HEK293T (cell line): Measurements from ENCODE around the gene TMEM47.

Source experiments
- CTCF ChIA-PET: fragments of 350-600 bp; formaldehyde crosslinking; extraction: SDS; loops from one replicate; lab custom pipeline; 2021; ENCODE audit warnings: antibody characterized with exemption, inconsistent platforms; lab: Yijun Ruan, JAX
- POLR2A ChIA-PET: fragments of 350-600 bp; formaldehyde crosslinking; extraction: SDS; loops from one replicate; lab custom pipeline; 2020; ENCODE audit warnings: antibody characterized with exemption, inconsistent platforms; lab: Yijun Ruan, JAX
- DNase-seq: peaks from one replicate; pipeline ENCODE4 v3.0.0; 2012; ENCODE audit warnings: mixed read lengths; ENCODE audit errors: extremely low spot score
- ARNT ChIP-seq: fragments of 450-650 bp; IDR thresholded peaks from 2 replicates; pipeline ENCODE4 v1.6.1; 2017; ENCODE audit warnings: mild to moderate bottlenecking
- BHLHE40 ChIP-seq: fragments of 450-650 bp; IDR thresholded peaks from 2 replicates; pipeline ENCODE4 v1.6.1; 2016; ENCODE audit warnings: mild to moderate bottlenecking, moderate library complexity, borderline replicate concordance
- CTBP1 ChIP-seq: fragments of 450-650 bp; IDR thresholded peaks from 2 replicates; pipeline ENCODE4 v1.6.1; 2016; ENCODE audit warnings: borderline replicate concordance
- ELF4 ChIP-seq: fragments of 450-650 bp; IDR thresholded peaks from 2 replicates; pipeline ENCODE4 v1.6.1; 2017; ENCODE audit warnings: antibody characterized with exemption
- FOXA1 ChIP-seq: fragments of 450-650 bp; IDR thresholded peaks from 2 replicates; pipeline ENCODE4 v1.6.1; 2016; ENCODE audit warnings: mild to moderate bottlenecking
- FOXK2 ChIP-seq: fragments of 450-650 bp; IDR thresholded peaks from 2 replicates; pipeline ENCODE4 v1.6.1; 2016; ENCODE audit warnings: mild to moderate bottlenecking
- FOXM1 ChIP-seq: fragments of 450-650 bp; IDR thresholded peaks from 2 replicates; pipeline ENCODE4 v1.6.1; 2017; ENCODE audit warnings: mild to moderate bottlenecking, borderline replicate concordance
- HDGF ChIP-seq: fragments of 450-650 bp; IDR thresholded peaks from 2 replicates; pipeline ENCODE4 v1.6.1; 2017; ENCODE audit warnings: antibody characterized with exemption, borderline replicate concordance
- L3MBTL2 ChIP-seq: fragments of 450-650 bp; conservative IDR thresholded peaks from 2 replicates; pipeline ENCODE4 v1.6.1; 2016; ENCODE audit warnings: mild to moderate bottlenecking
- LEF1 ChIP-seq: fragments of 450-650 bp; IDR thresholded peaks from 2 replicates; pipeline ENCODE4 v1.6.1; 2017; ENCODE audit warnings: mild to moderate bottlenecking, borderline replicate concordance
- NFRKB ChIP-seq: fragments of 450-650 bp; IDR thresholded peaks from 2 replicates; pipeline ENCODE4 v1.6.1; 2016; ENCODE audit warnings: mild to moderate bottlenecking, moderate library complexity
- SP1 ChIP-seq: fragments of 450-650 bp; IDR thresholded peaks from 2 replicates; pipeline ENCODE4 v1.6.1; 2017
- SUZ12 ChIP-seq: fragments of 450-650 bp; IDR thresholded peaks from 2 replicates; pipeline ENCODE4 v1.6.1; 2016; ENCODE audit warnings: mild to moderate bottlenecking
- TARDBP ChIP-seq: fragments of 450-650 bp; IDR thresholded peaks from 2 replicates; pipeline ENCODE4 v1.6.1; 2016
- ZNF384 ChIP-seq: fragments of 450-650 bp; IDR thresholded peaks from 2 replicates; pipeline ENCODE4 v1.6.1; 2016
- TF ChIP-seq, protein P1 (sequence below): fragments of 450-650 bp; IDR thresholded peaks from 2 replicates; pipeline ENCODE4 v1.6.1; 2016

The TMEM47 gene

DNA sequence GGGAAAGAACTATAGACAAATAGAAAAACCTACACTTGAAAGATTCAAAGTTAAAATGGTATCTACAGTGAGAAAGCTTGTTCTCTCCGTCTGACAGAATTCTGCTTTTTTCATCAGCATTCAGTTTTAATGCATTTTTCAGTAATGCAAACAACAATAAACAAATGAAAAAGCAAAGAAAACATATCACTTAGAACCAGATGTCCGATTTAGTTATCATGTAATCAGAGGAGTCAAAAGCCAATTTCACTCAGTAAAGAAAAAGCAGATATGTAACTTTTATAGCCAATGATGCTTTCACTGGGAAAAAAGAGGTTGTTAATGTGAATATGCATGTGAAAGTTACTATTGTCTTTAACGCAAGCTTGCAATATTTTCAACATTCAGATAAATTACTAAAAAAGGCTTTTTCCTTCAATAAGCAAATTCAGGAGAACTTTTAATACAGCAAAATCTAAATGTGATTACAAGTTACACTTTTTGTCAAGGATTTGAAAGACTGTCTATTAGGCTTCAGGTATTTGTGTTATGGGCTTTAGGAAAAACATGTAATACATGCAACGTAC lies 70.7 kb downstream of the TMEM47 start:
- DNase-seq, result no peak
- POLR2A ChIA-PET, result no interaction called here
- CTCF ChIA-PET, result no interaction called here
- TF ChIP-seq FOXM1, result no peak
- no peak for TF ChIP-seq HDGF
- no peak for TF ChIP-seq FOXA1
- TF ChIP-seq SP1, result no peak
- no peak for TF ChIP-seq TARDBP
- no peak for TF ChIP-seq ELF4
- no peak for TF ChIP-seq ARNT
- no peak for TF ChIP-seq LEF1
- no peak for TF ChIP-seq NFRKB
- TF ChIP-seq, protein P1, sequence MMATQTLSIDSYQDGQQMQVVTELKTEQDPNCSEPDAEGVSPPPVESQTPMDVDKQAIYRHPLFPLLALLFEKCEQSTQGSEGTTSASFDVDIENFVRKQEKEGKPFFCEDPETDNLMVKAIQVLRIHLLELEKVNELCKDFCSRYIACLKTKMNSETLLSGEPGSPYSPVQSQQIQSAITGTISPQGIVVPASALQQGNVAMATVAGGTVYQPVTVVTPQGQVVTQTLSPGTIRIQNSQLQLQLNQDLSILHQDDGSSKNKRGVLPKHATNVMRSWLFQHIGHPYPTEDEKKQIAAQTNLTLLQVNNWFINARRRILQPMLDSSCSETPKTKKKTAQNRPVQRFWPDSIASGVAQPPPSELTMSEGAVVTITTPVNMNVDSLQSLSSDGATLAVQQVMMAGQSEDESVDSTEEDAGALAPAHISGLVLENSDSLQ, result no peak
- no peak for TF ChIP-seq SUZ12
- no peak for TF ChIP-seq BHLHE40
- no peak for TF ChIP-seq ZNF384
- TF ChIP-seq L3MBTL2, result no peak
- no peak for TF ChIP-seq CTBP1

DNA sequence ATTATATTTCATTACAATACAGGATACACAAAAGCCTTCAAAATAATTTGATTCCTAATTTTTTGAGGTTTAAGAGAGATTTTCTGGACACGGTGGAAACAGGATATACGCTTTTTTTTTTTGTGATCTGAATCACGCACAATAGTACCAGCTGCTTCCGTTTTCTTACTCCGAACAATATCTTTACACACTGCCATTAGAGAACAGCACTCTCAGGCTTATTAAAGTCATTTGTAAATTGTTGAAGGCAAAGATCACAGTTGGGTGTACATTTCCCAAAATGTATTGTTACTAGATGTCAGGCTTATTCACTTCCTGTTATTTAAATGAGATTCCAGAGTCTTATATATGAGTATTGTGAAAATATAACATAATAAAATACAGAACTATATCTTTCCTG lies 71.5 kb downstream of the TMEM47 start:
- TF ChIP-seq SUZ12, result no peak
- TF ChIP-seq SP1, result no peak
- no peak for TF ChIP-seq FOXM1
- no peak for TF ChIP-seq ELF4
- POLR2A ChIA-PET, result no interaction called here
- no peak for DNase-seq
- CTCF ChIA-PET, result no interaction called here

DNA sequence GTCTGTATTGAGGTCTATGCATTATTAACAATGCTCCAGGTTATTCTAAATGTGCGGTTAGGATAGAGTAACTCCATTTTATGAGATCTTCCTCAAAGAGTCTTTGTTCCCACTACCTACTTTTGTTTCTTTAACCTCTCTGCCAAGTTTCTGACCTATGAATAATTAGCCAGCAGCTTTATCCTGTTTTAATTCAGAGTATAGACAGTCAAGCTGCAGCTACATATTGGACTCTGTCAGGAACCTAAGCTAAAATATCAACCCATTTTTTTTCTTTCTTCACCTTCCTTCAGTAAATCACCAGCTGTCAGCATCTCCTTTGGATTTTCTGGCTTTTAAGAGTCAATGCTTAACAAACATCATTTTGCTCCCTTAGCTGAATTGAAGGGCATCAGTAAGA lies 72.3 kb downstream of the TMEM47 start:
- ChIA-PET POLR2A (no interaction called here), CTCF (no interaction called here)
- DNase-seq, result no peak
- TF ChIP-seq, protein P1, result no peak
- TF ChIP-seq BHLHE40, result no peak
- no peak for TF ChIP-seq FOXA1

DNA sequence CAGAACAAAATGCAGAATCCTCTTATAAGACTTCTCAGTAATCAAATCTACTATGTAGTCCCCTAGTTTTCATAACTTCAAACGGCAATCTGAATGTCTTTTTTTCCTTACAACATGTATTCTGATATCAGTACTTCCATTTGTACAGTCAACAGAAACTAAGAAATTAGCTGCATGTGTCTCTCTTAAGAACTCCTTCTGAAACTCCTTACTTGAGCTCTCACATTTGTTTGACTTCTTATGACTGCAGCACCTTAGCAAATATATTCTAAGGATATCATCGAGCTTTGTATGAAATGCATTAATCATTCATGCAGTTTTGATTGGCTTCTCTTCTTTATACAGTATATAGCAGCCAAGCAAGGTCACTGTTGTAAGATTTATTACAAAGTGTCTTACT lies 77.0 kb downstream of the TMEM47 start:
- ChIA-PET POLR2A (no interaction called here), CTCF (no interaction called here)
- TF ChIP-seq LEF1 (no peak), ZNF384 (no peak), FOXM1 (no peak), HDGF (no peak), ELF4 (no peak), CTBP1 (no peak), TARDBP (no peak), SUZ12 (no peak), L3MBTL2 (no peak), FOXA1 (no peak), SP1 (no peak), ARNT (no peak), FOXK2 (no peak), BHLHE40 (no peak), NFRKB (no peak)
- TF ChIP-seq, protein P1, result no peak
- DNase-seq, result no peak

DNA sequence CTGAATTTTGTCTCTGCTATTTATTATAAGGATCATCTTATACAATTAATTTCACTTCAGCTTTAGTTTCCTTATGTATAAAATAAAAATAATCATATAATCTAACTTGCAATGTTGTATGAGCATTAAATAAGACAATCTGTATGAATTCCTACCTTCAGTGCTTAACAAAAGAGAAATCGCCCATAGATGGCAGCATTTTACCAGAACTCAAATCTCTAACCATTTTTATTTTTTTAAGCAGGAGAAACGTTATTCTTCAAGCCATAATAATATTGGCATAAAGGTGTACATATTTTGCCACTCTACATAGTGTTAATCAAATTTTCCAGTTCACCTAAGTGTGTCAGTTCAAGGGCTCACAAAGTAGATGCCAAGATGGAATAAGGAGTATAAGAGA lies 78.8 kb downstream of the TMEM47 start:
- peak; percentile 10 for DNase-seq
- peak; percentile 75 for TF ChIP-seq ZNF384
- no peak for TF ChIP-seq CTBP1
- ChIA-PET CTCF (interaction anchor here (0.7 kb wide), 1 partner anchor 877 kb away, joined by 3 read pairs; no protein-coding TSS in a partner anchor), POLR2A (no interaction called here)
